Calu3 (cell line): Measurements from ENCODE around the gene AK2. TPM values are rescaled to one million over a fixed set of nuclear protein-coding genes. Genes with fewer than 3 reads are reported as not detected.

Experiments
- BruUV-seq: library from RNA; stranded (reverse); fragments of 400-500 nt; replicated peaks from 2 replicates; lab custom pipeline; 2021; lab: Mats Ljungman, UMichigan
- CTCF ChIA-PET: fragments of 300-600 bp; sonication (Branson Sonifier 250); formaldehyde crosslinking; loops from one replicate; lab custom pipeline; 2022; ENCODE audit warnings: antibody characterized with exemption; lab: Charles Lee
- DNase-seq: peaks from one replicate; pipeline ENCODE4 v3.0.0; 2022
- H3K27ac Mint-ChIP-seq: one replicate; pipeline ENCODE4 v1.8.0; 2022; ENCODE audit warnings: mixed read lengths; ENCODE audit not compliant: unreplicated experiment
- H3K27me3 Mint-ChIP-seq: one replicate; pipeline ENCODE4 v1.8.0; 2022; ENCODE audit warnings: mixed read lengths; ENCODE audit not compliant: unreplicated experiment
- H3K36me3 Mint-ChIP-seq: one replicate; pipeline ENCODE4 v1.8.0; 2022; ENCODE audit warnings: mild to moderate bottlenecking, moderate library complexity, mixed read lengths; ENCODE audit not compliant: insufficient read depth, unreplicated experiment
- H3K4me1 Mint-ChIP-seq: one replicate; pipeline ENCODE4 v1.8.0; 2022; ENCODE audit warnings: mild to moderate bottlenecking, low read depth, mixed read lengths; ENCODE audit not compliant: unreplicated experiment
- H3K4me3 Mint-ChIP-seq: one replicate; pipeline ENCODE4 v1.8.0; 2022; ENCODE audit warnings: mild to moderate bottlenecking, low read depth, moderate library complexity, mixed read lengths; ENCODE audit not compliant: unreplicated experiment
- H3K9me3 Mint-ChIP-seq: one replicate; pipeline ENCODE4 v1.8.0; 2022; ENCODE audit warnings: low read depth, mixed read lengths; ENCODE audit not compliant: unreplicated experiment
- intact Hi-C: fragments of 100-400 bp; cut with micrococcal nuclease; formaldehyde crosslinking; loops from one replicate; pipeline ENCODE4 v1.10.0; 2022; ENCODE audit not compliant: unreplicated experiment
- total RNA-seq: library from RNA; stranded (reverse); gene quantifications from 2 replicates; pipeline ENCODE4 v1.2.3, GENCODE V29; 2022
- TF ChIP-seq, protein P1 (sequence below): fragments of 200-600 bp; IDR thresholded peaks from one replicate; pipeline ENCODE4 v1.8.0; 2022; ENCODE audit warnings: antibody characterized with exemption; ENCODE audit not compliant: unreplicated experiment

AK2 gene
- total RNA-seq, 1 experiment from 2014 or later, result 226 TPM

DNA sequence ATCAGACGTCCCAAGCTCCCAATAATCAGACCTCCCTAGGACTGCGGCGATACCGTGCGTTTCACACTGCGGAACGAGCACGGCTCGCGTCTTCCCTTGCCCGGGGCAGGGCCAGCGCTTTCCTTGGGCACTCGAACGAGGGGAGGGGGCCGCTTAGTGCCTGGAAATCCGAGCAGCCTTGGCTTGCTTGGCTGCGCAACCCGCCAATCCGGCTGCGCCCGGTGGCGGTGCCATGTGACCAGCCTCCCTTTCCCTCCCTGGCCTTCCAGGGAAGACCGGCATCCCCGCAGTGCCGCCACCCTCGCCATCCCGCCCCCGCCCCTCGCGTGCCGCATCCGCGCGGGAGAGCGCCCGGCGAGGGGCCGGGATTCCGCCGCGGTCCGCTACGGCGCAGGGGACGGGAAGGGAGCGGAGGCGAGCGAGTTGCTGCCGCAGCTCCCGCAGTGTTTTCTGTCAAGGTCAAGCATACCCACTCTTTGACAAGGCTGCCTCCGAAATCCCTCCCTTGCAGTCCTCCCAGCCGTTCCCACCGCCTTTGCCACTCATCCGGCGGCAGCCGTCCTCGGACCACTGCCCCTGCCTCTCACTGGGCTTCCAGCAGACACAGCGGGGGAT lies 63.8 kb downstream of the AK2 start:
- BruUV-seq, result no TSS peak
- peak; percentile 67 for DNase-seq
- intact Hi-C loops, result no loop called here
- H3K27ac Mint-ChIP-seq, result peak overlapping the region; percentile 31
- peak overlapping the region; percentile 60 for H3K4me3 Mint-ChIP-seq
- TF ChIP-seq, protein P1, sequence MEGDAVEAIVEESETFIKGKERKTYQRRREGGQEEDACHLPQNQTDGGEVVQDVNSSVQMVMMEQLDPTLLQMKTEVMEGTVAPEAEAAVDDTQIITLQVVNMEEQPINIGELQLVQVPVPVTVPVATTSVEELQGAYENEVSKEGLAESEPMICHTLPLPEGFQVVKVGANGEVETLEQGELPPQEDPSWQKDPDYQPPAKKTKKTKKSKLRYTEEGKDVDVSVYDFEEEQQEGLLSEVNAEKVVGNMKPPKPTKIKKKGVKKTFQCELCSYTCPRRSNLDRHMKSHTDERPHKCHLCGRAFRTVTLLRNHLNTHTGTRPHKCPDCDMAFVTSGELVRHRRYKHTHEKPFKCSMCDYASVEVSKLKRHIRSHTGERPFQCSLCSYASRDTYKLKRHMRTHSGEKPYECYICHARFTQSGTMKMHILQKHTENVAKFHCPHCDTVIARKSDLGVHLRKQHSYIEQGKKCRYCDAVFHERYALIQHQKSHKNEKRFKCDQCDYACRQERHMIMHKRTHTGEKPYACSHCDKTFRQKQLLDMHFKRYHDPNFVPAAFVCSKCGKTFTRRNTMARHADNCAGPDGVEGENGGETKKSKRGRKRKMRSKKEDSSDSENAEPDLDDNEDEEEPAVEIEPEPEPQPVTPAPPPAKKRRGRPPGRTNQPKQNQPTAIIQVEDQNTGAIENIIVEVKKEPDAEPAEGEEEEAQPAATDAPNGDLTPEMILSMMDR, result no peak
- CTCF ChIA-PET, result interaction anchor here (0.5 to 1.5 kb wide), 6 partner anchors 11 to 68 kb away, joined by 3 to 4 read pairs (median 3); no protein-coding TSS in a partner anchor
- H3K9me3 Mint-ChIP-seq, result no peaks in the 10 kb centered on the region
- peaks cover 11% of the 10 kb centered on the region for H3K27me3 Mint-ChIP-seq
- H3K4me1 Mint-ChIP-seq, result peaks cover 18% of the 10 kb centered on the region
- peaks cover 10% of the 10 kb centered on the region for H3K36me3 Mint-ChIP-seq

DNA sequence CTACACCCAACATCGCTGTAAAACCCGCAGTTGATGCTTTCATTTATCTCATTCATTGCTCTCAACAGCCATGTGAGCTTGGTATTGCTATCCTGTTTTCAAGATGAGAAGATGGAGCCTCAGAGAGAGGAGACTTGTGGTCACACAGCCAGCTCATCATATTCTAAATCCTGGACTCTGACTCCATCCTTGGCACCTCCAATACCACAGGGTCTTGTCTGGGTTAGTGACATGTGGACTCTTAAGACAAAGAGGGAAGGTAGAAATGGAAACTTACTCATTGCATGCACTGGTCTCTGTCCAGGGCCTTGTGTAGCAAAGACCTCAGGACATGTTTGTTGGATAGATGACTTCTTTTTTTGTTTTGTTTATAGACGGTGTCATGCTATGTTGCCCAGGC lies 65.1 kb downstream of the AK2 start:
- no TSS peak for BruUV-seq

GRCh38 chr1:32971156-32971555 lies 65.5 kb downstream of the AK2 start:
- BruUV-seq, result no TSS peak
- peaks cover 11% of the 10 kb centered on the region for H3K27me3 Mint-ChIP-seq
- H3K27ac Mint-ChIP-seq, result no peak overlapping the region
- intact Hi-C loops, result no loop called here
- no peak overlapping the region for H3K4me3 Mint-ChIP-seq
- CTCF ChIA-PET, result no interaction called here
- H3K4me1 Mint-ChIP-seq, result peaks cover 18% of the 10 kb centered on the region
- TF ChIP-seq, protein P1, result no peak
- DNase-seq, result no peak
- H3K36me3 Mint-ChIP-seq, result peaks cover 10% of the 10 kb centered on the region
- no peaks in the 10 kb centered on the region for H3K9me3 Mint-ChIP-seq

More for the DNA sequence above, 65.1 kb downstream of the AK2 start:
- H3K4me3 Mint-ChIP-seq, result no peak overlapping the region
- intact Hi-C loops, result no loop called here
- no peak overlapping the region for H3K27ac Mint-ChIP-seq
- CTCF ChIA-PET, result interaction anchor here (1.1 kb wide), 1 partner anchor 17 kb away, joined by 3 read pairs; no protein-coding TSS in a partner anchor
- DNase-seq, result no peak
- no peaks in the 10 kb centered on the region for H3K9me3 Mint-ChIP-seq
- H3K4me1 Mint-ChIP-seq, result peaks cover 18% of the 10 kb centered on the region
- TF ChIP-seq, protein P1, result no peak
- H3K27me3 Mint-ChIP-seq, result peaks cover 11% of the 10 kb centered on the region
- peaks cover 10% of the 10 kb centered on the region for H3K36me3 Mint-ChIP-seq

DNA sequence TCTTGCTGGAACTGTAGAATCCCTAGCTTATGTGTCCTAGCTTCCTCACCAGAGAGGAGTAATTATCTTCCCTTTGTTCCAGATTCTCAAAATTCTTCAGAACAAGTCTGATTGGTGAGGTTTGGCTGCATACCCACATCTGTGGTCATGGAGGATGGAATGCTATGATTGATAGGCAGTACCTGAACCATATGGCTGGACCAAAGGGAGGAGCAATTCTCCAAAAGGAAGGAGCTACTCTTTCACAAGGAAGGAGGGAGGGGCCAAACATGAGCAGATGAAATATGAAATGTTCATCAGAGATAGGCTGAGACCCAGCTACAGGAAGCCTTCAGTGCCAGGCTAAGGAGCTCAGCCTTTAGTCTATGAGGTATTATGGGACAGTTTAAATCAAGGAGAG lies 67.1 kb downstream of the AK2 start:
- no TSS peak for BruUV-seq
- Mint-ChIP-seq H3K9me3 (no peaks in the 10 kb centered on the region), H3K27me3 (peaks cover 11% of the 10 kb centered on the region), H3K36me3 (peaks cover 16% of the 10 kb centered on the region), H3K4me1 (peaks cover 18% of the 10 kb centered on the region), H3K4me3 (no peak overlapping the region), H3K27ac (no peak overlapping the region)
- TF ChIP-seq, protein P1, result no peak
- CTCF ChIA-PET, result interaction anchor here (0.7 kb wide), 1 partner anchor 38 kb away, joined by 3 read pairs; no protein-coding TSS in a partner anchor
- intact Hi-C loops, result no loop called here
- DNase-seq, result no peak
